Brain microvascular endothelial cell (primary cell): Measurements from ENCODE around the gene RRM2.

Experiments used
- DNase-seq: peaks from one replicate; pipeline ENCODE4 v3.0.0-alpha.2; 2020
- H3K27ac ChIP-seq: fragments of 250-450 bp; sonication (Bioruptor Pico); 2 replicates; pipeline ENCODE4 v1.5.1; 2020; ENCODE audit warnings: mild to moderate bottlenecking, moderate library complexity
- H3K27me3 ChIP-seq: fragments of 250-450 bp; sonication (Bioruptor Pico); replicated peaks from 2 replicates; pipeline ENCODE4 v1.5.1; 2020; ENCODE audit warnings: mild to moderate bottlenecking
- H3K36me3 ChIP-seq: fragments of 250-450 bp; sonication (Bioruptor Pico); replicated peaks from 2 replicates; pipeline ENCODE4 v1.5.1; 2020; ENCODE audit warnings: mild to moderate bottlenecking
- H3K4me3 ChIP-seq: 2 replicates; pipeline ENCODE4 v1.5.1; 2011; ENCODE audit warnings: low read depth, mild to moderate bottlenecking, control low read depth, low read length, moderate library complexity
- in situ Hi-C: cut with HindIII; loops from 2 replicates; pipeline ENCODE4 v1.10.0; 2017; ENCODE audit warnings: low sequenced_read_pairs, low pct_ligation_motif_present
- TF ChIP-seq, protein P1 (sequence below): IDR thresholded peaks from 2 replicates; pipeline ENCODE4 v1.5.1; 2011; ENCODE audit warnings: low read depth, mild to moderate bottlenecking, moderate library complexity, low read length, control low read depth, inconsistent platforms; ENCODE audit errors: missing control alignments

Gene RRM2

GRCh38 chr2:10080536-10081304, 41.8 kb upstream of the RRM2 start:
- Histone ChIP-seq H3K27ac (no peak overlapping the region), H3K36me3 (no peaks in the 10 kb centered on the region), H3K27me3 (peaks cover 55% of the 10 kb centered on the region), H3K4me3 (no peak overlapping the region)
- in situ Hi-C loops: no loop called here
- TF ChIP-seq, protein P1, sequence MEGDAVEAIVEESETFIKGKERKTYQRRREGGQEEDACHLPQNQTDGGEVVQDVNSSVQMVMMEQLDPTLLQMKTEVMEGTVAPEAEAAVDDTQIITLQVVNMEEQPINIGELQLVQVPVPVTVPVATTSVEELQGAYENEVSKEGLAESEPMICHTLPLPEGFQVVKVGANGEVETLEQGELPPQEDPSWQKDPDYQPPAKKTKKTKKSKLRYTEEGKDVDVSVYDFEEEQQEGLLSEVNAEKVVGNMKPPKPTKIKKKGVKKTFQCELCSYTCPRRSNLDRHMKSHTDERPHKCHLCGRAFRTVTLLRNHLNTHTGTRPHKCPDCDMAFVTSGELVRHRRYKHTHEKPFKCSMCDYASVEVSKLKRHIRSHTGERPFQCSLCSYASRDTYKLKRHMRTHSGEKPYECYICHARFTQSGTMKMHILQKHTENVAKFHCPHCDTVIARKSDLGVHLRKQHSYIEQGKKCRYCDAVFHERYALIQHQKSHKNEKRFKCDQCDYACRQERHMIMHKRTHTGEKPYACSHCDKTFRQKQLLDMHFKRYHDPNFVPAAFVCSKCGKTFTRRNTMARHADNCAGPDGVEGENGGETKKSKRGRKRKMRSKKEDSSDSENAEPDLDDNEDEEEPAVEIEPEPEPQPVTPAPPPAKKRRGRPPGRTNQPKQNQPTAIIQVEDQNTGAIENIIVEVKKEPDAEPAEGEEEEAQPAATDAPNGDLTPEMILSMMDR: no peak
- no peak for DNase-seq

- Histone ChIP-seq H3K27ac (no peak overlapping the region), H3K27me3 (peaks cover 39% of the 10 kb centered on the region), H3K4me3 (no peak overlapping the region), H3K36me3 (no peaks in the 10 kb centered on the region)
- TF ChIP-seq, protein P1: no peak
- in situ Hi-C loops: no loop called here
- DNase-seq: no peak
Observed at GRCh38 chr2:10083046-10083445, 39.5 kb upstream of the RRM2 start.

- no peak for DNase-seq
- Histone ChIP-seq H3K4me3 (no peak overlapping the region), H3K27me3 (peaks cover 35% of the 10 kb centered on the region), H3K27ac (no peak overlapping the region), H3K36me3 (no peaks in the 10 kb centered on the region)
- in situ Hi-C loops: no loop called here
- TF ChIP-seq, protein P1: no peak
Observed at GRCh38 chr2:10083692-10084211, 38.8 kb upstream of the RRM2 start.

DNA sequence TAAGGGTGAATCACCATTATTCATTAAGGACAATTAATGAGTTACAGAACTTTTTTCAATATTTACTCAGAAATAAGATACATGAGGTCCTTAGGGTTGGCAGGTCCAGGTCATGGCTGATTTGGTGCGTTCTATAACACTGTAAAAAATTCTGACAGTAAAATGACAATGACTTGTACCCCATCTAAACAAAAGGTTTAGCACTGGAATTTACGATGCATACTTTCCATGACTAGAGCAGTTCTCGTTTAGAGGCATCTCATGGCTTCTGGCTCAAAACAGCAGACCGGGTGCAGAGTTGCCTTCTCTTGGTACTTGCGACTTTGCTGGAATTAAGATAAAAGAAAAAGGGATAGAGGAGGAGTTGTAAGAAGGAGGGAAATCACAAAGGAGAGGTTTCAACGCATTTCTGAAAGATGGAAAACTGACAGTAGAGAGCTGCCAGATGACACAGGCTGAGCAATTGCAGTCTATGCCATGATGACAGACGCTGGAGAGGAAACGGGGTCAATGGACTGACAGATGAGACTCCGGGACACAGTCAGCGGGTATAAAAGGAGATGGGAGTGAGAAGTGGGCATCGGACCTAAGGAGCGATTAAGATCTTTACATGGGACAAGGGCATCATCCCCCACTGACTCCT, 38.2 kb upstream of the RRM2 start:
- in situ Hi-C loops: no loop called here
- TF ChIP-seq, protein P1: no peak
- H3K27me3 ChIP-seq: peaks cover 38% of the 10 kb centered on the region

GRCh38 chr2:10085043-10085667, 37.4 kb upstream of the RRM2 start:
- in situ Hi-C loops: no loop called here
- DNase-seq: no peak
- peaks cover 46% of the 10 kb centered on the region for H3K27me3 ChIP-seq
- H3K27ac ChIP-seq: no peak overlapping the region
- H3K36me3 ChIP-seq: no peaks in the 10 kb centered on the region
- TF ChIP-seq, protein P1: no peak
- H3K4me3 ChIP-seq: no peak overlapping the region

More for the DNA sequence above, 38.2 kb upstream of the RRM2 start:
- H3K4me3 ChIP-seq: no peak overlapping the region
- no peaks in the 10 kb centered on the region for H3K36me3 ChIP-seq
- H3K27ac ChIP-seq: no peak overlapping the region
- no peak for DNase-seq
